H1 (cell line): Measurements from ENCODE around the gene HS6ST2. TPM values are rescaled to one million over a fixed set of nuclear protein-coding genes. Genes with fewer than 3 reads are reported as not detected.

Experiments used
- CTCF ChIA-PET: fragments of 300-600 bp; sonication (Branson Sonifier 250); formaldehyde crosslinking; loops from one replicate; lab custom pipeline; 2021; ENCODE audit not compliant: partially characterized antibody; lab: Charles Lee
- POLR2A ChIA-PET: fragments of 300-600 bp; sonication (Branson Sonifier 250); formaldehyde crosslinking; loops from one replicate; lab custom pipeline; 2021; ENCODE audit warnings: inconsistent platforms; ENCODE audit not compliant: partially characterized antibody; lab: Charles Lee
- DNase-seq, 2 experiments: peaks; one replicate each; pipeline versions ENCODE4 v3.0.0 to v3.0.0-alpha.2; 2010 to 2022; ENCODE audit warnings: low spot score in 2 of 2, low read depth in 1 of 2, mixed read lengths in 1 of 2
- FAIRE-seq: peaks from 2 replicates; lab custom pipeline; 2011; peaks lifted over from hg19 to GRCh38; lab: Jason Lieb, UNC
- H2AFZ ChIP-seq: 2 replicates; pipeline ENCODE4 v1.8.1; 2012; ENCODE audit warnings: low read length, inconsistent platforms
- H2AK5ac ChIP-seq: 2 replicates; pipeline ENCODE4 v1.6.1; 2013; ENCODE audit warnings: low read depth, low read length
- H2BK120ac ChIP-seq: replicated peaks from 2 replicates; pipeline ENCODE3; 2013; ENCODE audit warnings: low read depth, low read length, inconsistent platforms
- H2BK12ac ChIP-seq: 2 replicates; pipeline ENCODE4 v1.6.1; 2013; ENCODE audit warnings: low read depth, low read length
- H2BK15ac ChIP-seq: 2 replicates; pipeline ENCODE4 v1.6.1; 2013; ENCODE audit warnings: low read length
- H2BK20ac ChIP-seq: 2 replicates; pipeline ENCODE4 v1.6.1; 2013; ENCODE audit warnings: low read length
- H2BK5ac ChIP-seq: 2 replicates; pipeline ENCODE4 v1.6.1; 2013; ENCODE audit warnings: low read depth, low read length
- H3K14ac ChIP-seq: 2 replicates; pipeline ENCODE4 v1.6.1; 2013; ENCODE audit warnings: inconsistent platforms; ENCODE audit not compliant: insufficient read length
- H3K18ac ChIP-seq: 2 replicates; pipeline ENCODE4 v1.6.1; 2013; ENCODE audit warnings: low read length; ENCODE audit errors: extremely low read depth
- H3K23ac ChIP-seq: 2 replicates; pipeline ENCODE4 v1.6.1; 2013; ENCODE audit warnings: inconsistent platforms; ENCODE audit not compliant: insufficient read length
- H3K23me2 ChIP-seq: 2 replicates; pipeline ENCODE4 v1.6.1; 2013; ENCODE audit warnings: low read depth, low read length
- H3K27ac ChIP-seq: 2 replicates; pipeline ENCODE4 v1.6.1; 2011; ENCODE audit warnings: low read depth, low read length, inconsistent platforms
- H3K27me3 ChIP-seq, 4 experiments: replicated peaks in 1 of 4; 1 replicate in 1 of 4; 2 replicates in 3 of 4; pipeline versions ENCODE4 v1.6.1 to v1.8.1; 2011 to 2013; ENCODE audit warnings: low read length in 3 of 4, mild to moderate bottlenecking in 3 of 4, inconsistent platforms in 2 of 4, mixed read lengths in 2 of 4, moderate library complexity in 1 of 4; ENCODE audit not compliant: control insufficient read depth in 3 of 4, insufficient read depth in 3 of 4; ENCODE audit errors: extremely low read depth in 1 of 4
- H3K36me3 ChIP-seq, 4 experiments: 2 replicates each; pipeline versions ENCODE4 v1.6.1 to v1.8.1; 2011 to 2013; ENCODE audit warnings: mild to moderate bottlenecking in 4 of 4, low read length in 3 of 4, moderate library complexity in 2 of 4, control low read depth in 1 of 4, inconsistent platforms in 1 of 4; ENCODE audit not compliant: insufficient read depth in 4 of 4, control insufficient read depth in 2 of 4
- H3K4ac ChIP-seq: replicated peaks from 2 replicates; pipeline ENCODE3; 2013; ENCODE audit warnings: low read length, low read depth, mixed read lengths, inconsistent platforms; ENCODE audit not compliant: insufficient read length
- H3K4me1 ChIP-seq, 4 experiments: replicated peaks in 1 of 4; 1 replicate in 1 of 4; 2 replicates in 3 of 4; pipeline versions ENCODE4 v1.6.1 to v1.8.1; 2011 to 2013; ENCODE audit warnings: low read length in 3 of 4, inconsistent platforms in 2 of 4, mixed read lengths in 1 of 4; ENCODE audit not compliant: insufficient read depth in 4 of 4, control insufficient read depth in 3 of 4
- H3K4me2 ChIP-seq, 2 experiments: 2 replicates each; pipeline versions ENCODE4 v1.6.1 to v1.8.1; 2011 to 2013; ENCODE audit warnings: low read depth in 2 of 2, low read length in 2 of 2, control low read depth in 1 of 2, inconsistent platforms in 1 of 2, mild to moderate bottlenecking in 1 of 2; ENCODE audit not compliant: insufficient read depth in 1 of 2
- H3K4me3 ChIP-seq, 4 experiments: fragments of 200-600, 300-600 bp in 1 of 4; sonication (generic), shearing (Covaris generic), sonication (Bioruptor Twin) in 1 of 4; 2 replicates each; pipeline versions ENCODE4 v1.5.1 to v1.8.1; 2011 to 2016; ENCODE audit warnings: low read length in 4 of 4, low read depth in 3 of 4, control low read depth in 2 of 4, inconsistent platforms in 2 of 4, mild to moderate bottlenecking in 2 of 4, mixed read lengths in 1 of 4, moderate library complexity in 1 of 4; ENCODE audit not compliant: insufficient read depth in 2 of 4; ENCODE audit errors: extremely low read depth in 1 of 4
- H3K56ac ChIP-seq: replicated peaks from 2 replicates; pipeline ENCODE3; 2013; ENCODE audit warnings: low read depth, mild to moderate bottlenecking, mixed read lengths, low read length, inconsistent platforms; ENCODE audit not compliant: insufficient read length
- H3K79me1 ChIP-seq: 2 replicates; pipeline ENCODE4 v1.6.1; 2013; ENCODE audit warnings: low read depth, low read length, control low read depth
- H3K79me2 ChIP-seq, 2 experiments: 2 replicates each; pipeline versions ENCODE4 v1.6.1 to v1.8.1; 2012 to 2013; ENCODE audit warnings: low read length in 2 of 2, mild to moderate bottlenecking in 2 of 2, inconsistent platforms in 1 of 2; ENCODE audit not compliant: insufficient read depth in 2 of 2, control insufficient read depth in 1 of 2
- H3K9ac ChIP-seq, 4 experiments: replicated peaks in 1 of 4; 1 replicate in 1 of 4; 2 replicates in 3 of 4; pipeline versions ENCODE4 v1.6.1 to v1.8.1; 2011 to 2013; ENCODE audit warnings: low read depth in 3 of 4, low read length in 3 of 4, control low read depth in 2 of 4, mild to moderate bottlenecking in 2 of 4, moderate library complexity in 2 of 4, inconsistent platforms in 1 of 4; ENCODE audit errors: extremely low read depth in 1 of 4
- H3K9me3 ChIP-seq, 2 experiments: 2 replicates each; pipeline versions ENCODE4 v1.6.1 to v1.8.1; 2012 to 2013; ENCODE audit warnings: mild to moderate bottlenecking in 2 of 2, moderate library complexity in 2 of 2, control low read depth in 1 of 2, inconsistent platforms in 1 of 2, low read depth in 1 of 2, low read length in 1 of 2, mixed read lengths in 1 of 2; ENCODE audit not compliant: insufficient read depth in 2 of 2
- H4K20me1 ChIP-seq, 2 experiments: replicated peaks in 1 of 2; 2 replicates each; pipeline versions ENCODE3 to v1.8.1; 2011 to 2013; ENCODE audit warnings: inconsistent platforms in 2 of 2, low read length in 2 of 2, mild to moderate bottlenecking in 1 of 2; ENCODE audit not compliant: insufficient read depth in 2 of 2, control insufficient read depth in 1 of 2
- H4K5ac ChIP-seq: 2 replicates; pipeline ENCODE4 v1.6.1; 2013; ENCODE audit warnings: low read length, low read depth, mixed read lengths, inconsistent platforms; ENCODE audit not compliant: insufficient read length
- H4K8ac ChIP-seq: 2 replicates; pipeline ENCODE4 v1.8.0; 2013; ENCODE audit warnings: mild to moderate bottlenecking, moderate library complexity, low read length, inconsistent platforms; ENCODE audit not compliant: insufficient read depth; ENCODE audit errors: extremely low read depth
- H4K91ac ChIP-seq: replicated peaks from 2 replicates; pipeline ENCODE3; 2013; ENCODE audit warnings: low read length, mixed read lengths, inconsistent platforms; ENCODE audit not compliant: insufficient read length
- BACH1 ChIP-seq: IDR thresholded peaks from 2 replicates; pipeline ENCODE4 v1.6.1; 2012; ENCODE audit warnings: low read length, improper control_type of control experiment
- CBX8 ChIP-seq: fragments of 300-800, 300-1000 bp; sonication (generic); IDR thresholded peaks from 2 replicates; pipeline ENCODE4 v1.7.1; 2016; ENCODE audit warnings: low read depth, low read length, borderline replicate concordance
- EGR1 ChIP-seq: IDR thresholded peaks from 2 replicates; pipeline ENCODE4 v1.6.1; 2011; ENCODE audit warnings: low read depth, low read length, borderline replicate concordance
- JUND ChIP-seq: IDR thresholded peaks from 2 replicates; pipeline ENCODE4 v1.6.1; 2011; ENCODE audit warnings: mild to moderate bottlenecking, improper control_type of control experiment, low read length
- KDM1A ChIP-seq: fragments of 200-600, 300-600 bp; sonication (generic); IDR thresholded peaks from 2 replicates; pipeline ENCODE4 v1.7.1; 2016; ENCODE audit warnings: mild to moderate bottlenecking, low read length, borderline replicate concordance
- KDM4A ChIP-seq: IDR thresholded peaks from one replicate; pipeline ENCODE4 v1.7.1; 2012; ENCODE audit warnings: low read depth, mild to moderate bottlenecking, moderate library complexity, low read length, inconsistent platforms; ENCODE audit not compliant: severe bottlenecking
- KDM5A ChIP-seq: fragments of 200-600 bp; IDR thresholded peaks from 2 replicates; pipeline ENCODE4 v1.7.1; 2012; ENCODE audit warnings: mild to moderate bottlenecking, low read length, inconsistent platforms, mixed read lengths
- PHF8 ChIP-seq: fragments of 200-600 bp; sonication (generic); conservative IDR thresholded peaks from 2 replicates; pipeline ENCODE4 v1.7.1; 2012; ENCODE audit warnings: low read depth, mild to moderate bottlenecking, inconsistent platforms, low read length, moderate library complexity
- POLR2AphosphoS5 ChIP-seq: IDR thresholded peaks from 2 replicates; pipeline ENCODE4 v1.6.1; 2011; ENCODE audit warnings: low read depth, low read length
- RFX5 ChIP-seq: IDR thresholded peaks from 2 replicates; pipeline ENCODE4 v1.6.1; 2011; ENCODE audit warnings: low read depth, low read length, improper control_type of control experiment, borderline replicate concordance
- RNF2 ChIP-seq: fragments of 200-900, 300-1000 bp; sonication (generic); IDR thresholded peaks from 2 replicates; pipeline ENCODE4 v1.7.1; 2016; ENCODE audit warnings: borderline replicate concordance, low read depth, mild to moderate bottlenecking, antibody characterized with exemption, low read length; ENCODE audit not compliant: poor library complexity, severe bottlenecking; ENCODE audit errors: missing control alignments
- TEAD4 ChIP-seq: IDR thresholded peaks from 2 replicates; pipeline ENCODE4 v1.6.1; 2012; ENCODE audit warnings: low read depth, low read length, inconsistent platforms, mixed read lengths
- WGBS, 2 experiments: shearing (Covaris generic) in 1 of 2; methylation state at CpG; one replicate each; pipeline versions ENCODE4 v1.1.6 to v1.1.7; 2013 to 2015; ENCODE audit warnings: low lambda C conversion rate in 2 of 2, mixed read lengths in 2 of 2, inconsistent platforms in 1 of 2, low coverage in 1 of 2, missing lambda C conversion rate in 1 of 2; ENCODE audit not compliant: insufficient replicate concordance in 2 of 2, insufficient coverage in 1 of 2, insufficient read length in 1 of 2; ENCODE audit errors: extremely low coverage in 1 of 2, missing lambda C conversion rate in 1 of 2; 5-methylcytosine and 5-hydroxymethylcytosine counted together
- polyA plus RNA-seq, 7 experiments: library from polyadenylated mRNA; depleted of rRNA in 3 of 7; stranded (reverse) in 5 of 7; unstranded in 2 of 7; fragments of >200 nt in 5 of 7; fragments of 200-250 nt in 2 of 7; gene quantifications; 1 replicate in 5 of 7; 2 replicates in 1 of 7; 4 replicates in 1 of 7; pipeline versions ENCODE4 v1.2.1 to v1.2.3, GENCODE V29; 2011 to 2013; ENCODE audit warnings: missing spikeins in 2 of 7, mixed read lengths in 2 of 7
- total RNA-seq: library from RNA; stranded (reverse); fragmentation: NEBNext Ultra II Directional; extraction: Animal tissue kit (Norgen Biotek cat#: 25700); gene quantifications from 2 replicates; pipeline ENCODE4 v1.2.1, GENCODE V29; 2021
- TF ChIP-seq, protein P1 (sequence below): IDR thresholded peaks from 2 replicates; pipeline ENCODE4 v1.6.1; 2011; ENCODE audit warnings: low read length, improper control_type of control experiment

HS6ST2 gene
- total and polyA plus RNA-seq, 2 of the 8 experiments (the other 6 are each of a cell fraction or from before 2014, with no cell fraction given), result 3.9 TPM

DNA sequence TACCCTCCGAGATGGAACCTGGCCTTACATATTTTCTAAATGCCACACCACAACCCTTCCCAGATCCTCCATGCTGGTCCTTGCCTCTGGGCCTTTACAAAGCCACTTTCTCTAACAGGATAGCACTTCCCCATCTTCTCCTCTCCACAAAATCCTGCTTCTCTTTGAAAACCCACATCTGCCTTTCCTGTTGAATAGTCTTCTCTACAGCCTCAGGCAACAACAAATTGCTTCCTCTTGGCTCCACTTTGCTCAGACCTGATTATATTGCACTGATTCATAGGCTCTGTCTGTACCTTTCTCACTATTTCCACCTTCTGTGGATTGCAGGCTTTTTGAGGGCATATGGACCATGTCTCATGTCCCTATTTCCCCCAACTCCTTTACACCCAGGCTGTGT, 265.9 kb downstream of the HS6ST2 start:
- H3K4ac ChIP-seq, result no peak overlapping the region
- H3K9ac ChIP-seq, result no peak overlapping the region
- H2BK5ac ChIP-seq, result no peak overlapping the region
- H3K79me1 ChIP-seq, result no peaks in the 10 kb centered on the region
- no peak overlapping the region for H3K4me3 ChIP-seq
- H2AFZ ChIP-seq, result no peak overlapping the region
- H3K4me2 ChIP-seq, result no peak overlapping the region
- CTCF ChIA-PET, result interaction anchor here (0.7 to 1.1 kb wide), 3 partner anchors 16 to 76 kb away, joined by 3 to 4 read pairs (median 3); no protein-coding TSS in a partner anchor
- POLR2A ChIA-PET, result no interaction called here
- H3K27me3 ChIP-seq, result peaks cover 0 to 3% (median 0%) of the 10 kb centered on the region in 4 experiments; a peak in 2 of 7 replicates
- H3K23me2 ChIP-seq, result no peaks in the 10 kb centered on the region
- H2AK5ac ChIP-seq, result no peak overlapping the region
- no peak overlapping the region for H3K27ac ChIP-seq
- no peak overlapping the region for H3K18ac ChIP-seq
- DNase-seq (no peak), FAIRE-seq (no peak)
- no peaks in the 10 kb centered on the region for H3K9me3 ChIP-seq
- no peak overlapping the region for H2BK20ac ChIP-seq
- H2BK15ac ChIP-seq, result no peak overlapping the region
- no peak overlapping the region for H4K5ac ChIP-seq
- H4K20me1 ChIP-seq, result no peaks in the 10 kb centered on the region
- peaks cover 0 to 3% (median under 1%) of the 10 kb centered on the region in 4 experiments; a peak in 3 of 7 replicates for H3K4me1 ChIP-seq
- no peaks in the 10 kb centered on the region for H3K79me2 ChIP-seq
- no peak overlapping the region for H2BK12ac ChIP-seq
- no peak overlapping the region for H3K14ac ChIP-seq
- H3K36me3 ChIP-seq, result no peaks in the 10 kb centered on the region
- no peak overlapping the region for H3K23ac ChIP-seq
- H4K91ac ChIP-seq, result no peak overlapping the region
- 81% methylated on average over 1 of the region's 1 CpG; no CpG with 5 or more reads in 1 of the 2 experiments for WGBS, 2 experiments
- no peak overlapping the region for H4K8ac ChIP-seq
- H2BK120ac ChIP-seq, result no peak overlapping the region
- H3K56ac ChIP-seq, result no peak overlapping the region
- no peak for TF ChIP-seq RNF2
- no peak for TF ChIP-seq JUND
- TF ChIP-seq POLR2AphosphoS5, result no peak
- TF ChIP-seq, protein P1, sequence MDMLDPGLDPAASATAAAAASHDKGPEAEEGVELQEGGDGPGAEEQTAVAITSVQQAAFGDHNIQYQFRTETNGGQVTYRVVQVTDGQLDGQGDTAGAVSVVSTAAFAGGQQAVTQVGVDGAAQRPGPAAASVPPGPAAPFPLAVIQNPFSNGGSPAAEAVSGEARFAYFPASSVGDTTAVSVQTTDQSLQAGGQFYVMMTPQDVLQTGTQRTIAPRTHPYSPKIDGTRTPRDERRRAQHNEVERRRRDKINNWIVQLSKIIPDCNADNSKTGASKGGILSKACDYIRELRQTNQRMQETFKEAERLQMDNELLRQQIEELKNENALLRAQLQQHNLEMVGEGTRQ, result no peak
- TF ChIP-seq KDM4A, result no peak
- TF ChIP-seq KDM1A, result no peak
- no peak for TF ChIP-seq CBX8
- TF ChIP-seq BACH1, result no peak
- TF ChIP-seq PHF8, result no peak
- TF ChIP-seq EGR1, result no peak
- TF ChIP-seq RFX5, result no peak
- no peak for TF ChIP-seq TEAD4
- no peak for TF ChIP-seq KDM5A
